H1 (cell line): Measurements from ENCODE around the gene EEF2. TPM values are rescaled to one million over a fixed set of nuclear protein-coding genes. Genes with fewer than 3 reads are reported as not detected.

Experiments
- BRCA1 ChIP-seq: IDR thresholded peaks from 2 replicates; pipeline ENCODE4 v1.6.1; 2012; ENCODE audit warnings: low read depth, low read length, improper control_type of control experiment
- CBX5 ChIP-seq: fragments of 300-800, 300-1000 bp; sonication (generic); IDR thresholded peaks from 2 replicates; pipeline ENCODE4 v1.7.1; 2016; ENCODE audit warnings: antibody characterized with exemption, low read length, low read depth
- EGR1 ChIP-seq: IDR thresholded peaks from 2 replicates; pipeline ENCODE4 v1.6.1; 2011; ENCODE audit warnings: low read depth, low read length, borderline replicate concordance
- GTF2F1 ChIP-seq: IDR thresholded peaks from 2 replicates; pipeline ENCODE4 v1.6.1; 2012; ENCODE audit warnings: low read depth, low read length, improper control_type of control experiment, borderline replicate concordance
- NANOG ChIP-seq: IDR thresholded peaks from 2 replicates; pipeline ENCODE4 v1.6.1; 2011; ENCODE audit warnings: low read length, low read depth, mild to moderate bottlenecking, inconsistent platforms; ENCODE audit not compliant: insufficient read depth, poor library complexity, severe bottlenecking
- PHF8 ChIP-seq: fragments of 200-600 bp; sonication (generic); conservative IDR thresholded peaks from 2 replicates; pipeline ENCODE4 v1.7.1; 2012; ENCODE audit warnings: low read depth, mild to moderate bottlenecking, inconsistent platforms, low read length, moderate library complexity
- RBBP5 ChIP-seq: IDR thresholded peaks from 2 replicates; pipeline ENCODE4 v1.7.1; 2012; ENCODE audit warnings: low read depth, mild to moderate bottlenecking, inconsistent platforms, low read length, moderate library complexity, borderline replicate concordance
- SP2 ChIP-seq: IDR thresholded peaks from 2 replicates; pipeline ENCODE4 v1.6.1; 2012; ENCODE audit warnings: mild to moderate bottlenecking, low read length, inconsistent platforms
- SP4 ChIP-seq: IDR thresholded peaks from 2 replicates; pipeline ENCODE4 v1.6.1; 2012; ENCODE audit warnings: low read length, inconsistent platforms
- polyA plus RNA-seq, 7 experiments: library from polyadenylated mRNA; depleted of rRNA in 3 of 7; stranded (reverse) in 5 of 7; unstranded in 2 of 7; fragments of >200 nt in 5 of 7; fragments of 200-250 nt in 2 of 7; gene quantifications; 1 replicate in 5 of 7; 2 replicates in 1 of 7; 4 replicates in 1 of 7; pipeline versions ENCODE4 v1.2.1 to v1.2.3, GENCODE V29; 2011 to 2013; ENCODE audit warnings: missing spikeins in 2 of 7, mixed read lengths in 2 of 7
- total RNA-seq: library from RNA; stranded (reverse); fragmentation: NEBNext Ultra II Directional; extraction: Animal tissue kit (Norgen Biotek cat#: 25700); gene quantifications from 2 replicates; pipeline ENCODE4 v1.2.1, GENCODE V29; 2021
- TF ChIP-seq, protein P1 (sequence below): fragments of 300-600 bp; sonication (generic); IDR thresholded peaks from 2 replicates; pipeline ENCODE4 v1.7.1; 2012; ENCODE audit warnings: low read length, moderate library complexity, mild to moderate bottlenecking, inconsistent platforms; ENCODE audit not compliant: insufficient replicate concordance

The EEF2 gene
- total and polyA plus RNA-seq, 2 of the 8 experiments (the other 6 are each of a cell fraction or from before 2014, with no cell fraction given): 1,554 to 3,380 TPM

- no peak for TF ChIP-seq CBX5
- TF ChIP-seq RBBP5: peak; percentile 91; the same call in 1 of the 2 replicates
- TF ChIP-seq EGR1: peak; percentile 70; the same call in 1 of the 2 replicates
- TF ChIP-seq SP4: 0 out of 2 replicates have a peak, but pooled peaks have one; percentile 27
- TF ChIP-seq GTF2F1: no peak
- TF ChIP-seq BRCA1: no peak
- TF ChIP-seq NANOG: no peak
- peak; percentile 94 for TF ChIP-seq PHF8
- TF ChIP-seq SP2: no peak
- TF ChIP-seq, protein P1, sequence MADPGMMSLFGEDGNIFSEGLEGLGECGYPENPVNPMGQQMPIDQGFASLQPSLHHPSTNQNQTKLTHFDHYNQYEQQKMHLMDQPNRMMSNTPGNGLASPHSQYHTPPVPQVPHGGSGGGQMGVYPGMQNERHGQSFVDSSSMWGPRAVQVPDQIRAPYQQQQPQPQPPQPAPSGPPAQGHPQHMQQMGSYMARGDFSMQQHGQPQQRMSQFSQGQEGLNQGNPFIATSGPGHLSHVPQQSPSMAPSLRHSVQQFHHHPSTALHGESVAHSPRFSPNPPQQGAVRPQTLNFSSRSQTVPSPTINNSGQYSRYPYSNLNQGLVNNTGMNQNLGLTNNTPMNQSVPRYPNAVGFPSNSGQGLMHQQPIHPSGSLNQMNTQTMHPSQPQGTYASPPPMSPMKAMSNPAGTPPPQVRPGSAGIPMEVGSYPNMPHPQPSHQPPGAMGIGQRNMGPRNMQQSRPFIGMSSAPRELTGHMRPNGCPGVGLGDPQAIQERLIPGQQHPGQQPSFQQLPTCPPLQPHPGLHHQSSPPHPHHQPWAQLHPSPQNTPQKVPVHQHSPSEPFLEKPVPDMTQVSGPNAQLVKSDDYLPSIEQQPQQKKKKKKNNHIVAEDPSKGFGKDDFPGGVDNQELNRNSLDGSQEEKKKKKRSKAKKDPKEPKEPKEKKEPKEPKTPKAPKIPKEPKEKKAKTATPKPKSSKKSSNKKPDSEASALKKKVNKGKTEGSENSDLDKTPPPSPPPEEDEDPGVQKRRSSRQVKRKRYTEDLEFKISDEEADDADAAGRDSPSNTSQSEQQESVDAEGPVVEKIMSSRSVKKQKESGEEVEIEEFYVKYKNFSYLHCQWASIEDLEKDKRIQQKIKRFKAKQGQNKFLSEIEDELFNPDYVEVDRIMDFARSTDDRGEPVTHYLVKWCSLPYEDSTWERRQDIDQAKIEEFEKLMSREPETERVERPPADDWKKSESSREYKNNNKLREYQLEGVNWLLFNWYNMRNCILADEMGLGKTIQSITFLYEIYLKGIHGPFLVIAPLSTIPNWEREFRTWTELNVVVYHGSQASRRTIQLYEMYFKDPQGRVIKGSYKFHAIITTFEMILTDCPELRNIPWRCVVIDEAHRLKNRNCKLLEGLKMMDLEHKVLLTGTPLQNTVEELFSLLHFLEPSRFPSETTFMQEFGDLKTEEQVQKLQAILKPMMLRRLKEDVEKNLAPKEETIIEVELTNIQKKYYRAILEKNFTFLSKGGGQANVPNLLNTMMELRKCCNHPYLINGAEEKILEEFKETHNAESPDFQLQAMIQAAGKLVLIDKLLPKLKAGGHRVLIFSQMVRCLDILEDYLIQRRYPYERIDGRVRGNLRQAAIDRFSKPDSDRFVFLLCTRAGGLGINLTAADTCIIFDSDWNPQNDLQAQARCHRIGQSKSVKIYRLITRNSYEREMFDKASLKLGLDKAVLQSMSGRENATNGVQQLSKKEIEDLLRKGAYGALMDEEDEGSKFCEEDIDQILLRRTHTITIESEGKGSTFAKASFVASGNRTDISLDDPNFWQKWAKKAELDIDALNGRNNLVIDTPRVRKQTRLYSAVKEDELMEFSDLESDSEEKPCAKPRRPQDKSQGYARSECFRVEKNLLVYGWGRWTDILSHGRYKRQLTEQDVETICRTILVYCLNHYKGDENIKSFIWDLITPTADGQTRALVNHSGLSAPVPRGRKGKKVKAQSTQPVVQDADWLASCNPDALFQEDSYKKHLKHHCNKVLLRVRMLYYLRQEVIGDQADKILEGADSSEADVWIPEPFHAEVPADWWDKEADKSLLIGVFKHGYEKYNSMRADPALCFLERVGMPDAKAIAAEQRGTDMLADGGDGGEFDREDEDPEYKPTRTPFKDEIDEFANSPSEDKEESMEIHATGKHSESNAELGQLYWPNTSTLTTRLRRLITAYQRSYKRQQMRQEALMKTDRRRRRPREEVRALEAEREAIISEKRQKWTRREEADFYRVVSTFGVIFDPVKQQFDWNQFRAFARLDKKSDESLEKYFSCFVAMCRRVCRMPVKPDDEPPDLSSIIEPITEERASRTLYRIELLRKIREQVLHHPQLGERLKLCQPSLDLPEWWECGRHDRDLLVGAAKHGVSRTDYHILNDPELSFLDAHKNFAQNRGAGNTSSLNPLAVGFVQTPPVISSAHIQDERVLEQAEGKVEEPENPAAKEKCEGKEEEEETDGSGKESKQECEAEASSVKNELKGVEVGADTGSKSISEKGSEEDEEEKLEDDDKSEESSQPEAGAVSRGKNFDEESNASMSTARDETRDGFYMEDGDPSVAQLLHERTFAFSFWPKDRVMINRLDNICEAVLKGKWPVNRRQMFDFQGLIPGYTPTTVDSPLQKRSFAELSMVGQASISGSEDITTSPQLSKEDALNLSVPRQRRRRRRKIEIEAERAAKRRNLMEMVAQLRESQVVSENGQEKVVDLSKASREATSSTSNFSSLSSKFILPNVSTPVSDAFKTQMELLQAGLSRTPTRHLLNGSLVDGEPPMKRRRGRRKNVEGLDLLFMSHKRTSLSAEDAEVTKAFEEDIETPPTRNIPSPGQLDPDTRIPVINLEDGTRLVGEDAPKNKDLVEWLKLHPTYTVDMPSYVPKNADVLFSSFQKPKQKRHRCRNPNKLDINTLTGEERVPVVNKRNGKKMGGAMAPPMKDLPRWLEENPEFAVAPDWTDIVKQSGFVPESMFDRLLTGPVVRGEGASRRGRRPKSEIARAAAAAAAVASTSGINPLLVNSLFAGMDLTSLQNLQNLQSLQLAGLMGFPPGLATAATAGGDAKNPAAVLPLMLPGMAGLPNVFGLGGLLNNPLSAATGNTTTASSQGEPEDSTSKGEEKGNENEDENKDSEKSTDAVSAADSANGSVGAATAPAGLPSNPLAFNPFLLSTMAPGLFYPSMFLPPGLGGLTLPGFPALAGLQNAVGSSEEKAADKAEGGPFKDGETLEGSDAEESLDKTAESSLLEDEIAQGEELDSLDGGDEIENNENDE: no peak
These were observed 22.0 kb upstream of the EEF2 start, which contains the start of gene PIAS4 (continued) for GRCh38 chr19:4007021-4007835.
